ENCODE data around the gene BIN2. TPM values are rescaled to one million over a fixed set of nuclear protein-coding genes. Genes with fewer than 3 reads are reported as not detected.

The BIN2 gene
- total RNA-seq, 1 experiment from 2014 or later: not detected

DNA sequence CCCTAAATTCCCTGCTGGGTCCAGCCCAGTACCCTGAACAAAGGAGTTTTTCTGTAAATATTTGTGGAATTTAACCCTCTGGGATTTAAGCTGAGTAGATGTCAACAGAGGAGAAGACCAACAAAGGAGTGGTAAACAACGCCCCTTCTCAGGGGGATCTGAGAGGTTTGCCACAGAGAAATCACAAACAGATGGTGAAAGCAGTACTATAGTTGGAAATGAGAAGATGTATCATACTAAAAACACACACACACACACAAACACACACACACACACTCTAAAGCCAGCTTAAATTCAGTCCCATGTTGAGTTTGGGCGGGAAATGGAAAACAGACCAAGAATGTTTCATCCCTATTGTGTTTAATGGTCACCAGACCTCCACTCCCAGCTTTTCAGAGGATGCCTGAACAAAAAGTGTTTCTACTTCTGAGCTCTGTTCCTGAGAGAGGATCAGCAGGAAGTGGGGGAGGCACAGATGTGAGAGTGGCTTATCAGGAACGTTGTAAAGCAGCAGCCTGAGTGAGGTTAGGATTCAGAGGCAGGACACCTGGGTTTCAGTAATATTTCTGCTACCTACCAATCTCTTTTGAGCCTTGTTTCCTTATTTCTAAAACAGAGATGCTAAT is 3.2 kb downstream of the BIN2 start:
- Mint-ChIP-seq H3K27me3 (ENCODE audit: low read depth) (no peaks in the 10 kb centered on the region), H3K4me1 (peaks cover 39 to 53% of the 10 kb centered on the region in 2 experiments), H3K4me3 (no peak overlapping the region; a peak in 3 of 5 replicates), H3K9me3 (no peaks in the 10 kb centered on the region), H3K36me3 (ENCODE audit: insufficient read depth in 1 of 3, low read depth in 3 of 3) (peaks cover 0 to 4% (median 0%) of the 10 kb centered on the region in 3 experiments; a peak in 3 of 7 replicates), H3K27ac (peak overlapping the region; percentile 89 to 99 (median 94))
- Histone ChIP-seq H3K14ac (ENCODE audit: insufficient read depth, low read length) (peak overlapping the region; percentile 96; the same call in 1 of the 2 replicates), H3K4me1 (ENCODE audit: insufficient read depth, low read length) (peaks cover 11% of the 10 kb centered on the region; the same call in 1 of the 2 replicates), H2AK5ac (ENCODE audit: insufficient read length, low read length) (no peak overlapping the region), H4K5ac (ENCODE audit: insufficient read length, low read depth, low read length) (peak overlapping the region; percentile 81), H3K4me2 (ENCODE audit: insufficient read depth, insufficient read length, low read length) (peak overlapping the region; percentile 28), H3K79me1 (ENCODE audit: insufficient read depth, low read depth, low read length, poor library complexity, severe bottlenecking) (no peaks in the 10 kb centered on the region), H2BK5ac (ENCODE audit: insufficient read length, low read length) (peak overlapping the region; percentile 93), H3K79me2 (ENCODE audit: insufficient read depth, low read length) (no peaks in the 10 kb centered on the region), H3K9ac (ENCODE audit: extremely low read depth, insufficient read length, low read length) (no peak overlapping the region), H4K8ac (replicated peaks; ENCODE audit: insufficient read length, low read depth, low read length) (no peak overlapping the region), H3K56ac (ENCODE audit: insufficient read length, low read depth, low read length) (no peak overlapping the region), H3K27me3 (ENCODE audit: insufficient read depth, low read length) (no peaks in the 10 kb centered on the region), H2BK15ac (ENCODE audit: low read depth, low read length) (no peak overlapping the region), H3K4ac (ENCODE audit: low read depth, low read length) (peak overlapping the region; percentile 23; the same call in 1 of the 2 replicates), H3K18ac (ENCODE audit: insufficient read length, low read depth, low read length) (peak overlapping the region; percentile 99), H2AFZ (ENCODE audit: low read length) (peak overlapping the region; percentile 71), H3T11ph (ENCODE audit: low read length) (no peak overlapping the region), H4K91ac (ENCODE audit: insufficient read length, low read depth, low read length) (no peak overlapping the region), H4K20me1 (ENCODE audit: control insufficient read depth, insufficient read depth, insufficient read length) (no peaks in the 10 kb centered on the region), H2BK120ac (ENCODE audit: low read depth, low read length, poor library complexity, severe bottlenecking) (peak overlapping the region; percentile 93), H3K9me3 (ENCODE audit: control insufficient read depth, low read depth, low read length) (no peaks in the 10 kb centered on the region), H3K23me2 (ENCODE audit: insufficient read length, low read depth, low read length, poor library complexity, severe bottlenecking) (no peaks in the 10 kb centered on the region), H2BK12ac (ENCODE audit: insufficient read length, low read depth, low read length) (peak overlapping the region; percentile 96), H3K23ac (ENCODE audit: insufficient read length, low read depth, low read length) (no peak overlapping the region), H3K27ac (ENCODE audit: insufficient read length, low read depth, low read length) (peak overlapping the region; percentile 83), H2BK20ac (ENCODE audit: low read depth, low read length, poor library complexity, severe bottlenecking) (peak overlapping the region; percentile 94)
- TF ChIP-seq, protein P1, sequence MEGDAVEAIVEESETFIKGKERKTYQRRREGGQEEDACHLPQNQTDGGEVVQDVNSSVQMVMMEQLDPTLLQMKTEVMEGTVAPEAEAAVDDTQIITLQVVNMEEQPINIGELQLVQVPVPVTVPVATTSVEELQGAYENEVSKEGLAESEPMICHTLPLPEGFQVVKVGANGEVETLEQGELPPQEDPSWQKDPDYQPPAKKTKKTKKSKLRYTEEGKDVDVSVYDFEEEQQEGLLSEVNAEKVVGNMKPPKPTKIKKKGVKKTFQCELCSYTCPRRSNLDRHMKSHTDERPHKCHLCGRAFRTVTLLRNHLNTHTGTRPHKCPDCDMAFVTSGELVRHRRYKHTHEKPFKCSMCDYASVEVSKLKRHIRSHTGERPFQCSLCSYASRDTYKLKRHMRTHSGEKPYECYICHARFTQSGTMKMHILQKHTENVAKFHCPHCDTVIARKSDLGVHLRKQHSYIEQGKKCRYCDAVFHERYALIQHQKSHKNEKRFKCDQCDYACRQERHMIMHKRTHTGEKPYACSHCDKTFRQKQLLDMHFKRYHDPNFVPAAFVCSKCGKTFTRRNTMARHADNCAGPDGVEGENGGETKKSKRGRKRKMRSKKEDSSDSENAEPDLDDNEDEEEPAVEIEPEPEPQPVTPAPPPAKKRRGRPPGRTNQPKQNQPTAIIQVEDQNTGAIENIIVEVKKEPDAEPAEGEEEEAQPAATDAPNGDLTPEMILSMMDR (conservative IDR thresholded peaks at IDR 0.05): no peak
- DNase-seq: peak; percentile 40
- WGBS (ENCODE audit: extremely low coverage, insufficient read length, low lambda C conversion rate): no CpG with 5 or more reads among the region's 3 CpGs
